Measurements from ENCODE around the gene ZBTB42. TPM values are rescaled to one million over a fixed set of nuclear protein-coding genes. Genes with fewer than 3 reads are reported as not detected.

ZBTB42 gene
- total RNA-seq, 1 experiment from 2014 or later = 1.4 TPM

- Histone ChIP-seq H3K27me3 (replicated peaks; ENCODE audit: insufficient read depth, low read depth, low read length, poor library complexity) (peaks cover 46% of the 10 kb centered on the region), H3K4me1 (ENCODE audit: insufficient read depth, low read length, poor library complexity, severe bottlenecking) (no peaks in the 10 kb centered on the region), H3K27ac (ENCODE audit: low read depth, low read length, poor library complexity, severe bottlenecking) (no peak overlapping the region), H3K36me3 (ENCODE audit: insufficient read depth, low read length, poor library complexity, severe bottlenecking) (no peaks in the 10 kb centered on the region), H3K9me3 (ENCODE audit: low read depth, low read length, poor library complexity, severe bottlenecking) (no peaks in the 10 kb centered on the region), H3K4me3 (ENCODE audit: low read depth, low read length, poor library complexity, severe bottlenecking) (no peak overlapping the region)
- DNase-seq (ENCODE audit: low spot score) = no peak
- no peak for TF ChIP-seq EZH2 (IDR thresholded peaks at IDR 0.05; ENCODE audit: borderline replicate concordance, low read depth, low read length, poor library complexity, severe bottlenecking)
- no peak for TF ChIP-seq CTCF (conservative IDR thresholded peaks at IDR 0.05; ENCODE audit: low read depth, low read length)
- ChIA-PET POLR2A (ENCODE audit: low non-redundant PET) (no interaction called here), CTCF (no interaction called here)
- intact Hi-C loops (cut with micrococcal nuclease; ENCODE audit: unreplicated experiment) = no loop called here
- no TSS peak for BruUV-seq (replicated peaks)
Measured at GRCh38 chr14:104841730-104842129, 40.8 kb downstream of the ZBTB42 start.

GRCh38 chr14:104843006-104843405 lies 42.1 kb downstream of the ZBTB42 start:
- ChIA-PET CTCF (no interaction called here), POLR2A (ENCODE audit: low non-redundant PET) (no interaction called here)
- TF ChIP-seq CTCF (conservative IDR thresholded peaks at IDR 0.05; ENCODE audit: low read depth, low read length) (no peak), EZH2 (IDR thresholded peaks at IDR 0.05; ENCODE audit: borderline replicate concordance, low read depth, low read length, poor library complexity, severe bottlenecking) (no peak)
- no peak for DNase-seq (ENCODE audit: low spot score)
- peak overlapping the region; percentile 43 for H3K4me3 ChIP-seq (ENCODE audit: low read depth, low read length, poor library complexity, severe bottlenecking)
- intact Hi-C loops (cut with micrococcal nuclease; ENCODE audit: unreplicated experiment) = no loop called here
- no peaks in the 10 kb centered on the region for H3K36me3 ChIP-seq (ENCODE audit: insufficient read depth, low read length, poor library complexity, severe bottlenecking)
- no peak overlapping the region for H3K27ac ChIP-seq (ENCODE audit: low read depth, low read length, poor library complexity, severe bottlenecking)
- H3K27me3 ChIP-seq (replicated peaks; ENCODE audit: insufficient read depth, low read depth, low read length, poor library complexity) = peaks cover 46% of the 10 kb centered on the region
- no TSS peak for BruUV-seq (replicated peaks)
- H3K4me1 ChIP-seq (ENCODE audit: insufficient read depth, low read length, poor library complexity, severe bottlenecking) = no peaks in the 10 kb centered on the region
- no peaks in the 10 kb centered on the region for H3K9me3 ChIP-seq (ENCODE audit: low read depth, low read length, poor library complexity, severe bottlenecking)

- no peak for TF ChIP-seq CTCF (conservative IDR thresholded peaks at IDR 0.05; ENCODE audit: low read depth, low read length)
- TF ChIP-seq EZH2 (IDR thresholded peaks at IDR 0.05; ENCODE audit: borderline replicate concordance, low read depth, low read length, poor library complexity, severe bottlenecking) = peak; percentile 62
- Histone ChIP-seq H3K27me3 (replicated peaks; ENCODE audit: insufficient read depth, low read depth, low read length, poor library complexity) (peaks cover 46% of the 10 kb centered on the region), H3K9me3 (ENCODE audit: low read depth, low read length, poor library complexity, severe bottlenecking) (no peaks in the 10 kb centered on the region), H3K4me3 (ENCODE audit: low read depth, low read length, poor library complexity, severe bottlenecking) (peak overlapping the region; percentile 43), H3K36me3 (ENCODE audit: insufficient read depth, low read length, poor library complexity, severe bottlenecking) (no peaks in the 10 kb centered on the region), H3K4me1 (ENCODE audit: insufficient read depth, low read length, poor library complexity, severe bottlenecking) (no peaks in the 10 kb centered on the region), H3K27ac (ENCODE audit: low read depth, low read length, poor library complexity, severe bottlenecking) (no peak overlapping the region)
- no TSS peak for BruUV-seq (replicated peaks)
- intact Hi-C loops (cut with micrococcal nuclease; ENCODE audit: unreplicated experiment) = no loop called here
- POLR2A ChIA-PET (ENCODE audit: low non-redundant PET) = no interaction called here
- peak; percentile 37 for DNase-seq (ENCODE audit: low spot score)
- CTCF ChIA-PET = interaction anchor here (0.6 kb wide), 1 partner anchor 33 kb away, joined by 4 read pairs; no protein-coding TSS in a partner anchor
Measured at GRCh38 chr14:104843442-104844305, 42.8 kb downstream of the ZBTB42 start.
